ENCODE results near the gene TAOK1. TPM values are rescaled to one million over a fixed set of nuclear protein-coding genes. Genes with fewer than 3 reads are reported as not detected.
A peak's percentile ranks its signal among the peaks of the same experiment; 100 is the strongest.

Gene TAOK1
- total RNA-seq, 1 experiment from 2014 or later: 85.5 TPM

DNA sequence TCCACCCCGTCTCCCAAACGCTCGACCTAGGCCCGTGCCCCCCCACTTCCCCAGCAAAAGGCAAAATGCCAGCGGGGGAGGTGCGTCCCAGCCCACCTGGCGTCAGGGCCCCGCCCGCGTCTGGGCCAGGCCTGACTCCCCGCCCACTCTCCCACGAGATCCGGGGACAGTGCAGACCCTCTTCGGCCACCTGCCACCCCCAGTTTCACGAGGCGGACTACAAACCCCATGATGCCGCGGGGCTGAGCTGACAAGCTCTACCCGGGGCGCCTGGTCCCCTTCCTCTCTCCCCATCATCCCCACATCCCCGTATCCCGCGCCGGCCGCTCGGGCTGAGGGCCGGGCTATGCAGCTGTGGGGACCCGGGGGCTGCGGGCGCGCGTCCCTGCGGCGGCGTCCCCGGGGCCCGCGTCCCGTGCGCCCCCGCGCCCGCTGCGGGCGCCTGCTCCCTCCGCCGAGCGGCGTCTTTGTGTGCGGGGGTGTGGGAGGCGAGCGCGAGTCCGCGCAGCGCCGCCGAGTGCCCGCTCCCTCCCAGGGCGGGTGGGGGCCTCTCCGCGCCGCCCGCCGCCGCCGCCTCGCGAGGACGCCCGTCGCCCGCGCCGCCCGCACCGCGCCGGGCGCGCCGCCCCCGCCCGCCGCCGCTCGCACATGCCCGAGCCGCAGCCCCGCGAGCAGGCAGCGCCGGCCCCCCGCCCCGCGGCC lies 202.8 kb downstream of the TAOK1 start, which contains the start of gene ANKRD13B:
Gene ANKRD13B, plus strand, starts transcription at position 283 of the 702 bp plus-strand sequence. CDS start 490 bp downstream, outside the sequence.
- TF ChIP-seq, protein P1, sequence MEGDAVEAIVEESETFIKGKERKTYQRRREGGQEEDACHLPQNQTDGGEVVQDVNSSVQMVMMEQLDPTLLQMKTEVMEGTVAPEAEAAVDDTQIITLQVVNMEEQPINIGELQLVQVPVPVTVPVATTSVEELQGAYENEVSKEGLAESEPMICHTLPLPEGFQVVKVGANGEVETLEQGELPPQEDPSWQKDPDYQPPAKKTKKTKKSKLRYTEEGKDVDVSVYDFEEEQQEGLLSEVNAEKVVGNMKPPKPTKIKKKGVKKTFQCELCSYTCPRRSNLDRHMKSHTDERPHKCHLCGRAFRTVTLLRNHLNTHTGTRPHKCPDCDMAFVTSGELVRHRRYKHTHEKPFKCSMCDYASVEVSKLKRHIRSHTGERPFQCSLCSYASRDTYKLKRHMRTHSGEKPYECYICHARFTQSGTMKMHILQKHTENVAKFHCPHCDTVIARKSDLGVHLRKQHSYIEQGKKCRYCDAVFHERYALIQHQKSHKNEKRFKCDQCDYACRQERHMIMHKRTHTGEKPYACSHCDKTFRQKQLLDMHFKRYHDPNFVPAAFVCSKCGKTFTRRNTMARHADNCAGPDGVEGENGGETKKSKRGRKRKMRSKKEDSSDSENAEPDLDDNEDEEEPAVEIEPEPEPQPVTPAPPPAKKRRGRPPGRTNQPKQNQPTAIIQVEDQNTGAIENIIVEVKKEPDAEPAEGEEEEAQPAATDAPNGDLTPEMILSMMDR (conservative IDR thresholded peaks at IDR 0.05; ENCODE audit: low read depth, low read length): no peak
- TF ChIP-seq EZH2 (IDR thresholded peaks at IDR 0.05; ENCODE audit: borderline replicate concordance, low read depth, low read length, poor library complexity, severe bottlenecking): no peak
- CTCF ChIA-PET: interaction anchor here (0.9 to 2.6 kb wide), 5 partner anchors 23 to 444 kb away, joined by 3 to 16 read pairs (median 9); no protein-coding TSS in a partner anchor
- H3K4me1 ChIP-seq (ENCODE audit: insufficient read depth, low read length, poor library complexity, severe bottlenecking): peaks cover 72% of the 10 kb centered on the region
- no peaks in the 10 kb centered on the region for H3K36me3 ChIP-seq (ENCODE audit: insufficient read depth, low read length, poor library complexity, severe bottlenecking)
- no TSS peak for BruUV-seq (replicated peaks)
- H3K27me3 ChIP-seq (replicated peaks; ENCODE audit: insufficient read depth, low read depth, low read length, poor library complexity): no peaks in the 10 kb centered on the region
- peak; percentile 82 for DNase-seq (ENCODE audit: low spot score)
- intact Hi-C loops (cut with micrococcal nuclease; ENCODE audit: unreplicated experiment): no loop called here
- peak within 1 kb of the TSS; percentile 97 for H3K4me3 ChIP-seq (ENCODE audit: low read depth, low read length, poor library complexity, severe bottlenecking)
- no peaks in the 10 kb centered on the region for H3K9me3 ChIP-seq (ENCODE audit: low read depth, low read length, poor library complexity, severe bottlenecking)
- H3K27ac ChIP-seq (ENCODE audit: low read depth, low read length, poor library complexity, severe bottlenecking): peak within 1 kb of the TSS; percentile 90
- POLR2A ChIA-PET (ENCODE audit: low non-redundant PET): interaction anchor here (0.6 kb wide), 4 partner anchors 24 to 447 kb away, joined by 3 to 17 read pairs (median 4); no protein-coding TSS in a partner anchor

DNA sequence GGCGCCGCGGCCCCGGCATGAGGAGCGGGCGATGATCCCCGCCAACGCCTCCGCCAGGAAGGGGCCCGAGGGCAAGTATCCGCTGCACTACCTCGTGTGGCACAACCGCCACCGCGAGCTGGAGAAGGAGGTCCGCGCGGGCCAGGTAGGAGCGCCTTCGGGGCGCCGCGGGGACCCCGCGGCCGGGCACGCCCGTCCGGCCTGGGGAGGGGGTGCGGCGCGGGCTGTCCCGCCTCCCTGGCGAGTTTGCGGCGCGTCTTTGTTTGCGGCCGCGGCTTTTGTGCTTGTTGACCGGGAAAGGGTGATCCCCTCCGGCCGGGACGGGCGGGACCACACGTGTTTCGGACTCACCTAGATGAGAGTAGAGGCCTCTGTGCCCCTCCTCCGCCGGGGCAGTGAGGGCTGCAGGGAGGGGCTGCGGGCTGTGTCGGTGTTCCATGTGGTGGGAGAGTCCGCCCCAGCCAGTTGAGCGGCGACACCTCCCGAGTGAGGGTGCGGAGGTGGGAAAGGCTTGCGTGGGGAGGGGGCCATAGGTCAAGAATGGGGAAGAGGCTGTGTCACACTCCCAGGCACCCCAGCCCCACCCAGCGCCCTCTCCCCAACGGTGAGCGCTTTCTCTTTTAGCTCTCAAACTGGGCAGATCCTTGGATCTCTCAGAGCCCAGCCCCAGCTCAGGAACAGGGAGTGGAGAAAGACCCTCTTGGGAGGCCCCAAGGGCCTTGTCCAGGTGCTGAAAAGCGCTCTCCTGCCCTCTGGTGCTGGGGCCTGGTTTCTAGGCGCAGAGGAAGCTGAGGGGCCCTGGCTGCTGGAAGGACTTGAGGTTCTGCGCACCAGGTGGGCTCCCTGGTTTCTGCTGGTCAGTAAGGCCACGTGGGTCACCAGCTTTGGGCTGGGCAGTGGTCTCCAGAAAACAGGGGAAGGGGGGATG lies 203.7 kb downstream of the TAOK1 start:
- peak overlapping the region; percentile 90 for H3K27ac ChIP-seq (ENCODE audit: low read depth, low read length, poor library complexity, severe bottlenecking)

More for the DNA sequence above, 203.7 kb downstream of the TAOK1 start:
- TF ChIP-seq, protein P1 (conservative IDR thresholded peaks at IDR 0.05; ENCODE audit: low read depth, low read length): peak; percentile 42; the same call in 1 of the 2 replicates
- no peak for TF ChIP-seq EZH2 (IDR thresholded peaks at IDR 0.05; ENCODE audit: borderline replicate concordance, low read depth, low read length, poor library complexity, severe bottlenecking)
- peak; percentile 61 for DNase-seq (ENCODE audit: low spot score)
- intact Hi-C loops (cut with micrococcal nuclease; ENCODE audit: unreplicated experiment): no loop called here
- no peaks in the 10 kb centered on the region for H3K36me3 ChIP-seq (ENCODE audit: insufficient read depth, low read length, poor library complexity, severe bottlenecking)
- H3K4me3 ChIP-seq (ENCODE audit: low read depth, low read length, poor library complexity, severe bottlenecking): peak overlapping the region; percentile 97
- no peaks in the 10 kb centered on the region for H3K27me3 ChIP-seq (replicated peaks; ENCODE audit: insufficient read depth, low read depth, low read length, poor library complexity)
- ChIA-PET CTCF (interaction anchor here (1.0 kb wide), 1 partner anchor 22 kb away, joined by 3 read pairs; no protein-coding TSS in a partner anchor), POLR2A (ENCODE audit: low non-redundant PET) (interaction anchor here (0.6 kb wide), 1 partner anchor 1889 kb away, joined by 3 read pairs; no protein-coding TSS in a partner anchor)
- no TSS peak for BruUV-seq (replicated peaks)
- peaks cover 73% of the 10 kb centered on the region for H3K4me1 ChIP-seq (ENCODE audit: insufficient read depth, low read length, poor library complexity, severe bottlenecking)
- H3K9me3 ChIP-seq (ENCODE audit: low read depth, low read length, poor library complexity, severe bottlenecking): no peaks in the 10 kb centered on the region
